Measurements from ENCODE around the gene HS3ST3B1. TPM values are rescaled to one million over a fixed set of nuclear protein-coding genes. Genes with fewer than 3 reads are reported as not detected.

HS3ST3B1 gene
- total RNA-seq (2021) (12.3 to 22.3 TPM (median 13.1 TPM) in 3 replicates), Bru-seq, nascent RNA (percentile 72 among the genes with signal in this experiment)
- long read RNA-seq, experiment 1, full-length matches to known transcripts: 12 of 18 reads
- long read RNA-seq, experiment 1, partial matches to known transcripts: 0 of 18 reads
- long read RNA-seq, experiment 1, other reads (novel, unspliced or antisense): 6 of 18 reads
- long read RNA-seq, experiment 2, full-length matches to known transcripts: 2 of 8 reads
- long read RNA-seq, experiment 2, partial matches to known transcripts: 0 of 8 reads
- long read RNA-seq, experiment 2, other reads (novel, unspliced or antisense): 6 of 8 reads
- long read RNA-seq, experiment 3, partial matches to known transcripts: 0 of 1 reads
- long read RNA-seq, experiment 3, other reads (novel, unspliced or antisense): 1 of 1 reads

DNA sequence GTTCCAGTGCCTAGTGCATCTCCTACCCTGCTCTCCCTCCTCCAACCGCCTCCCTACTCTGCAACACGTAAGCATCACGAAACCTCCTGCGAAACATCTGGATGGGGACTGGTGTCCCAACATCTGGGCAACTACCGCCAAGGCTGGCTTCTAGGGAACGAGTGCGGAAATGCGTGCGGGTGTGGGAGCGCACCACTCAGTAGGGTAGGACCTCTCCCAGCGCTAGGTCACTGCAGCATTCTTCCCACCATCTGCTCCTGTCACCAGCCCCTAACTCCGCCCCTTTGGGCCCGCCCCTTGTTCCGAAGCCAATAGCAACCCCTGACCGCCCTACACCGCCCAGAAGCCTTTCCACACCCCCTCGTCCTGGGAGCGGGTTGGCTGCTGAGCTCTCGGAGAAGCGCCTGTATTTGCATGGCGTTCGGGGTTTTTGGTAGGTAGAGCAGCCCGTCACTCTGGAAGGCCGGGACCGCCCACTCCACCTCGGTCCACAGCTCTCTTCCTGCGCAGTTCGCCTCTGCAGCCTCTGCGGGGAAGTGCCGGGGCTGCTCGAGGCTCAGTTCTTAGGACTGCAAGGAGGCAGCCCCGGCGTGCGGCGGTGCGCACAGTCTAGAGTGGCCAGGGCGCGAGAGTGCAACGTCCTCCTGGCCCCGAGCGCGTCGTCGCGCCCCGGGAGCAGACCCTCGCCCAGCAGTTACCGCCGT is at the start of gene HS3ST3B1:
HS3ST3B1 (plus strand) TSS at position 507 of the 704 bp plus-strand sequence. CDS start 438 bp downstream, outside the sequence.
- H3K9me3 Mint-ChIP-seq: no peaks in the 10 kb centered on the region
- ATAC-seq (peak; percentile 86), DNase-seq (ENCODE audit: low spot score) (peak; percentile 100)
- peaks cover 89% of the 10 kb centered on the region for H3K27me3 Mint-ChIP-seq (ENCODE audit: low read depth)
- ChIA-PET POLR2A (interaction anchor here (0.6 to 3.4 kb wide), 12 partner anchors 9 to 1283 kb away, joined by 3 to 27 read pairs (median 4); partner anchors contain the start of genes ELAC2 and HS3ST3A1), CTCF (interaction anchor here (0.6 to 3.3 kb wide), 25 partner anchors 9 to 1283 kb away, joined by 3 to 24 read pairs (median 4); partner anchors contain the start of genes COX10, ELAC2 and HS3ST3A1)
- H3K4me1 Mint-ChIP-seq: peaks cover 65% of the 10 kb centered on the region
- no peak within 1 kb of the TSS for H3K27ac Mint-ChIP-seq
- peak within 1 kb of the TSS; percentile 89 for H3K4me3 Mint-ChIP-seq
- H3K36me3 Mint-ChIP-seq: no peaks in the 10 kb centered on the region
- TF ChIP-seq SMAD3 (CRISPR knock-in tag; IDR thresholded peaks at IDR 0.05; ENCODE audit: borderline replicate concordance): no peak
- no peak for TF ChIP-seq TEAD4 (CRISPR knock-in tag; IDR thresholded peaks at IDR 0.05)
- no peak for TF ChIP-seq ZNF219 (CRISPR knock-in tag; IDR thresholded peaks at IDR 0.05; ENCODE audit: borderline replicate concordance)
- TF ChIP-seq NR3C1 (CRISPR knock-in tag; conservative IDR thresholded peaks at IDR 0.05; ENCODE audit: low read depth): no peak
- TF ChIP-seq OVOL2 (CRISPR knock-in tag; IDR thresholded peaks at IDR 0.05; ENCODE audit: borderline replicate concordance): no peak
- TF ChIP-seq NFATC4 (CRISPR knock-in tag; IDR thresholded peaks at IDR 0.05): no peak
- TF ChIP-seq SP1 (CRISPR knock-in tag; conservative IDR thresholded peaks at IDR 0.05): peak; percentile 79
- TF ChIP-seq JAZF1 (CRISPR knock-in tag; IDR thresholded peaks at IDR 0.05): no peak
- TF ChIP-seq, protein P1, sequence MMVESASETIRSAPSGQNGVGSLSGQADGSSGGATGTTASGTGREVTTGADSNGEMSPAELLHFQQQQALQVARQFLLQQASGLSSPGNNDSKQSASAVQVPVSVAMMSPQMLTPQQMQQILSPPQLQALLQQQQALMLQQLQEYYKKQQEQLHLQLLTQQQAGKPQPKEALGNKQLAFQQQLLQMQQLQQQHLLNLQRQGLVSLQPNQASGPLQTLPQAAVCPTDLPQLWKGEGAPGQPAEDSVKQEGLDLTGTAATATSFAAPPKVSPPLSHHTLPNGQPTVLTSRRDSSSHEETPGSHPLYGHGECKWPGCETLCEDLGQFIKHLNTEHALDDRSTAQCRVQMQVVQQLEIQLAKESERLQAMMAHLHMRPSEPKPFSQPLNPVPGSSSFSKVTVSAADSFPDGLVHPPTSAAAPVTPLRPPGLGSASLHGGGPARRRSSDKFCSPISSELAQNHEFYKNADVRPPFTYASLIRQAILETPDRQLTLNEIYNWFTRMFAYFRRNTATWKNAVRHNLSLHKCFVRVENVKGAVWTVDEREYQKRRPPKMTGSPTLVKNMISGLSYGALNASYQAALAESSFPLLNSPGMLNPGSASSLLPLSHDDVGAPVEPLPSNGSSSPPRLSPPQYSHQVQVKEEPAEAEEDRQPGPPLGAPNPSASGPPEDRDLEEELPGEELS (CRISPR knock-in tag; IDR thresholded peaks at IDR 0.05): 0 out of 2 replicates have a peak, but pooled peaks have one; percentile 57
- TF ChIP-seq EMX1 (CRISPR knock-in tag; IDR thresholded peaks at IDR 0.05): no peak
- TF ChIP-seq, protein P2, sequence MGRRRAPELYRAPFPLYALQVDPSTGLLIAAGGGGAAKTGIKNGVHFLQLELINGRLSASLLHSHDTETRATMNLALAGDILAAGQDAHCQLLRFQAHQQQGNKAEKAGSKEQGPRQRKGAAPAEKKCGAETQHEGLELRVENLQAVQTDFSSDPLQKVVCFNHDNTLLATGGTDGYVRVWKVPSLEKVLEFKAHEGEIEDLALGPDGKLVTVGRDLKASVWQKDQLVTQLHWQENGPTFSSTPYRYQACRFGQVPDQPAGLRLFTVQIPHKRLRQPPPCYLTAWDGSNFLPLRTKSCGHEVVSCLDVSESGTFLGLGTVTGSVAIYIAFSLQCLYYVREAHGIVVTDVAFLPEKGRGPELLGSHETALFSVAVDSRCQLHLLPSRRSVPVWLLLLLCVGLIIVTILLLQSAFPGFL (CRISPR knock-in tag; IDR thresholded peaks at IDR 0.05; ENCODE audit: borderline replicate concordance): no peak
- TF ChIP-seq MXD4 (CRISPR knock-in tag; IDR thresholded peaks at IDR 0.05; ENCODE audit: borderline replicate concordance): no peak
- TF ChIP-seq, protein P3, sequence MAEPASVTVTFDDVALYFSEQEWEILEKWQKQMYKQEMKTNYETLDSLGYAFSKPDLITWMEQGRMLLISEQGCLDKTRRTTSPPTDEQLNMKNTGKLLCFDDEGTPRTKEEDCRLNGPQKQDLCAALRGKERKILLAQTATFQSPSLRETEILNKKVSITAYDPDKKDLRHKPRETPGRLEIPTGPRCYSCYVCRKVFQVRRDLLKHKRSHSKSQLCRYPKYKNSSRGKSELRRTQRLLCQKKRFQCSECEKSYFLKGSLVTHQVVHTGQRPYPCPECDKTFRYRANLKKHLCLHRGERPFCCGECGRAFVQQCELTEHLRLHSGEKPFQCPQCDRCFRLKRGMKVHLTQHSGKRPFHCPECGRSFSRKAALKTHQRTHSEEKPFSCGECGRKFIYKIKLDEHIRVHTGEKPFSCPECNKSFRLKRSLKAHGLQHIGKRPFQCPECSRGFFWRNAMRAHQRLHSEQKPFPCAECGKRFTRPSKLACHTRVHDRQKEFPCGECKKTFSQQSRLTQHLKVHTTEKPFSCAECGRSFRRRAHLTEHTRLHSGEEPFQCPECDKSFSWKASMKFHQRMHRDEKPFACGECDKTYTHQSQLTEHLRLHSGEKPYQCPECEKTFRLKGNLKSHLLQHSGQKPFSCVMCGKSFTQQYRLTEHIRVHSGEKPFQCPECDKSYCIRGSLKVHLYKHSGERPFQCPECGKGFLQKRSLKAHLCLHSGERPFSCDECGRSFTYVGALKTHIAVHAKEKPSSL (CRISPR knock-in tag; conservative IDR thresholded peaks at IDR 0.05): no peak
- peak; percentile 33; the same call in 1 of the 2 replicates for TF ChIP-seq ETV6 (CRISPR knock-in tag; IDR thresholded peaks at IDR 0.05)
- TF ChIP-seq, protein P4, sequence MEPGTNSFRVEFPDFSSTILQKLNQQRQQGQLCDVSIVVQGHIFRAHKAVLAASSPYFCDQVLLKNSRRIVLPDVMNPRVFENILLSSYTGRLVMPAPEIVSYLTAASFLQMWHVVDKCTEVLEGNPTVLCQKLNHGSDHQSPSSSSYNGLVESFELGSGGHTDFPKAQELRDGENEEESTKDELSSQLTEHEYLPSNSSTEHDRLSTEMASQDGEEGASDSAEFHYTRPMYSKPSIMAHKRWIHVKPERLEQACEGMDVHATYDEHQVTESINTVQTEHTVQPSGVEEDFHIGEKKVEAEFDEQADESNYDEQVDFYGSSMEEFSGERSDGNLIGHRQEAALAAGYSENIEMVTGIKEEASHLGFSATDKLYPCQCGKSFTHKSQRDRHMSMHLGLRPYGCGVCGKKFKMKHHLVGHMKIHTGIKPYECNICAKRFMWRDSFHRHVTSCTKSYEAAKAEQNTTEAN (CRISPR knock-in tag; IDR thresholded peaks at IDR 0.05): no peak
- 0 out of 2 replicates have a peak, but pooled peaks have one; percentile 7 for TF ChIP-seq NR2C2 (CRISPR knock-in tag; IDR thresholded peaks at IDR 0.05)
- TF ChIP-seq SMAD4 (CRISPR knock-in tag; IDR thresholded peaks at IDR 0.05): no peak
- no peak for TF ChIP-seq FOXP1 (CRISPR knock-in tag; IDR thresholded peaks at IDR 0.05; ENCODE audit: borderline replicate concordance)
- TF ChIP-seq, protein P5, sequence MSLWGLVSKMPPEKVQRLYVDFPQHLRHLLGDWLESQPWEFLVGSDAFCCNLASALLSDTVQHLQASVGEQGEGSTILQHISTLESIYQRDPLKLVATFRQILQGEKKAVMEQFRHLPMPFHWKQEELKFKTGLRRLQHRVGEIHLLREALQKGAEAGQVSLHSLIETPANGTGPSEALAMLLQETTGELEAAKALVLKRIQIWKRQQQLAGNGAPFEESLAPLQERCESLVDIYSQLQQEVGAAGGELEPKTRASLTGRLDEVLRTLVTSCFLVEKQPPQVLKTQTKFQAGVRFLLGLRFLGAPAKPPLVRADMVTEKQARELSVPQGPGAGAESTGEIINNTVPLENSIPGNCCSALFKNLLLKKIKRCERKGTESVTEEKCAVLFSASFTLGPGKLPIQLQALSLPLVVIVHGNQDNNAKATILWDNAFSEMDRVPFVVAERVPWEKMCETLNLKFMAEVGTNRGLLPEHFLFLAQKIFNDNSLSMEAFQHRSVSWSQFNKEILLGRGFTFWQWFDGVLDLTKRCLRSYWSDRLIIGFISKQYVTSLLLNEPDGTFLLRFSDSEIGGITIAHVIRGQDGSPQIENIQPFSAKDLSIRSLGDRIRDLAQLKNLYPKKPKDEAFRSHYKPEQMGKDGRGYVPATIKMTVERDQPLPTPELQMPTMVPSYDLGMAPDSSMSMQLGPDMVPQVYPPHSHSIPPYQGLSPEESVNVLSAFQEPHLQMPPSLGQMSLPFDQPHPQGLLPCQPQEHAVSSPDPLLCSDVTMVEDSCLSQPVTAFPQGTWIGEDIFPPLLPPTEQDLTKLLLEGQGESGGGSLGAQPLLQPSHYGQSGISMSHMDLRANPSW (CRISPR knock-in tag; conservative IDR thresholded peaks at IDR 0.05; ENCODE audit: low read depth): no peak
- no peak for TF ChIP-seq NR1H2 (CRISPR knock-in tag; IDR thresholded peaks at IDR 0.05)
- TF ChIP-seq MYBL2 (CRISPR knock-in tag; IDR thresholded peaks at IDR 0.05): no peak
- TF ChIP-seq, protein P6, sequence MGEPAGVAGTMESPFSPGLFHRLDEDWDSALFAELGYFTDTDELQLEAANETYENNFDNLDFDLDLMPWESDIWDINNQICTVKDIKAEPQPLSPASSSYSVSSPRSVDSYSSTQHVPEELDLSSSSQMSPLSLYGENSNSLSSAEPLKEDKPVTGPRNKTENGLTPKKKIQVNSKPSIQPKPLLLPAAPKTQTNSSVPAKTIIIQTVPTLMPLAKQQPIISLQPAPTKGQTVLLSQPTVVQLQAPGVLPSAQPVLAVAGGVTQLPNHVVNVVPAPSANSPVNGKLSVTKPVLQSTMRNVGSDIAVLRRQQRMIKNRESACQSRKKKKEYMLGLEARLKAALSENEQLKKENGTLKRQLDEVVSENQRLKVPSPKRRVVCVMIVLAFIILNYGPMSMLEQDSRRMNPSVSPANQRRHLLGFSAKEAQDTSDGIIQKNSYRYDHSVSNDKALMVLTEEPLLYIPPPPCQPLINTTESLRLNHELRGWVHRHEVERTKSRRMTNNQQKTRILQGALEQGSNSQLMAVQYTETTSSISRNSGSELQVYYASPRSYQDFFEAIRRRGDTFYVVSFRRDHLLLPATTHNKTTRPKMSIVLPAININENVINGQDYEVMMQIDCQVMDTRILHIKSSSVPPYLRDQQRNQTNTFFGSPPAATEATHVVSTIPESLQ (CRISPR knock-in tag; IDR thresholded peaks at IDR 0.05): no peak
- TF ChIP-seq, protein P7, sequence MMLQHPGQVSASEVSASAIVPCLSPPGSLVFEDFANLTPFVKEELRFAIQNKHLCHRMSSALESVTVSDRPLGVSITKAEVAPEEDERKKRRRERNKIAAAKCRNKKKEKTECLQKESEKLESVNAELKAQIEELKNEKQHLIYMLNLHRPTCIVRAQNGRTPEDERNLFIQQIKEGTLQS (CRISPR knock-in tag; conservative IDR thresholded peaks at IDR 0.05): no peak

All from WTC11 (cell line).